Activated gamma-delta T cell treated with anti-CD3 and anti-CD28 coated beads, Interleukin-2, amount 50 U/mL, for 16 hours (primary cell): ENCODE data around the gene SCARB1.

Experiments used
- DNase-seq: peaks from one replicate; pipeline ENCODE4 v3.0.0-alpha.2; 2020; ENCODE audit warnings: low read depth

Gene SCARB1

GRCh38 chr12:124842800-124843510, 20.7 kb downstream of the SCARB1 start:
- no peak for DNase-seq

GRCh38 chr12:124842073-124842749, 21.5 kb downstream of the SCARB1 start:
- no peak for DNase-seq

DNA sequence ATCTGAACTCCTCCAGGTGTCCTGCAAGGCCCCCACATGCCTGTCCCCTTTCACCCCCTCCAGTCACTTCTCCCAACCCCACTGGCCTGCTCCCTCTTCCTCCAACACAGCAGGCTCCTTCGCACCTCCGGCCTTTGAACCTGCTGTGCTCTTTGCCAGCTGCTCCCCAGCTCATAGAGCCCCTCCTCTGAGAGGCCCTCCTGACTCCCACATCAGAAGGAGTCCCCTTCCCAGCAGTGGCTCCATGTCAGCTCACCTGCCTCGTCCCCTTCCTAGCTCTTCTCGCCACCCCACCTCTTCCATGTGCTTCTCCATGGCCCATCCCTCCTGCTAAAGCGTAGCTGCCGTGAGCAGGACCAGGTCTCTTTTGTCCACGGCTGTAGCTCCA, 22.1 kb downstream of the SCARB1 start:
- DNase-seq = no peak

GRCh38 chr12:124837958-124838803, 25.5 kb downstream of the SCARB1 start:
- DNase-seq = no peak

GRCh38 chr12:124837249-124837897, 26.3 kb downstream of the SCARB1 start:
- no peak for DNase-seq

GRCh38 chr12:124836759-124837158, 26.9 kb downstream of the SCARB1 start:
- no peak for DNase-seq

DNA sequence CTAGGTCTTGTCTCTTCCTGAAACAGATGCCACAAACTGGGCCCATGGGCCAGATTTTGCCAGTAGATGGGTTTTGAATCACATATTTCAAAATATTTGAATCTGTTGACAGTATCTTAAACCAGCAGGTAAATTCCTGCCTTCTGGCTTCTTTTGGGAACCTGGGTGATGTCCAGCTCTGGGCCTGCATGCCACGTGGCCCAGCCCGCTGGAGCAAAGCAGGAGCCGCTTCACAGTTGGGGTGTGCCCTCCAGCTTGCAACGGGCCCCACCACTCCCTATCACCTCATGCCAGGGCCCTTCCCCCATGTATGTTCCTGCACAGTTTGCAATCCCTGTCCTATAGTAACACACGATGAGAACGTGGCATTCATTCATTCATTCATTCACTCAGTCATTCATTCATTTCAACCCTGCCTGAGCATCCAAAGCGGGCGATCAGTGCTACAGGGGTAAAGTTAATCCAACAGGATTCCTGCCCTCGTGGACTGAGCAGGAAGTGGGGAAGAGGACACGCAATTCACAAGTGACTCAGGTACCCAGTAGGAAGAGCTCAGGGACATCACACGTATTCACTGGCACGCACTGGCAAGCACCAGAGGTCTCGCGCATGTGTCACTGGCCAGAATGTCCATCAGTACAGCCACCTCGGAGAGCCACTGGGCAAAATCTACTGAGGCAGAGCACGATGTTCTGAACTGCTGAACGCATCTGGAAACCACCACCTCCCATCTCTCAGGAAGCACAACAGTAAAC, 27.8 kb downstream of the SCARB1 start:
- no peak for DNase-seq

DNA sequence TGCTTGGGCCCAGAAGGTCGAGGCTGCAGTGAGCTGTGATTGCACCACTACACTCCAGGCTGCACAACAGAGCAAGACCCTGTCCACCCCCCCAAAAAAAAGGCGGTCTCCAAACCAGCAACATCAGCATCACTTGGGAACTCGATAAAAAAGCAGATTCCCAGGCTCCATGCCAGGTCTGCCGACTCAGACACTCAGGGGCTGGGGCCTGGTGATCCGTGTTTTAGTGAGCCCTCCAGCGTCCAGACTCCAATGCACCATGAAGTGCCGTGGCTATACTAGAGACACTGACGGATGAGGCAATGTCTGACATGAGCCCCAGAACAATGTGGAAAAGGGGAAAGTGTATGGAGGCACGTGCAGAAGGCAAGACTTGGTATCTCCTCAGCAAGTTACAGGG, 28.8 kb downstream of the SCARB1 start:
- no peak for DNase-seq

DNA sequence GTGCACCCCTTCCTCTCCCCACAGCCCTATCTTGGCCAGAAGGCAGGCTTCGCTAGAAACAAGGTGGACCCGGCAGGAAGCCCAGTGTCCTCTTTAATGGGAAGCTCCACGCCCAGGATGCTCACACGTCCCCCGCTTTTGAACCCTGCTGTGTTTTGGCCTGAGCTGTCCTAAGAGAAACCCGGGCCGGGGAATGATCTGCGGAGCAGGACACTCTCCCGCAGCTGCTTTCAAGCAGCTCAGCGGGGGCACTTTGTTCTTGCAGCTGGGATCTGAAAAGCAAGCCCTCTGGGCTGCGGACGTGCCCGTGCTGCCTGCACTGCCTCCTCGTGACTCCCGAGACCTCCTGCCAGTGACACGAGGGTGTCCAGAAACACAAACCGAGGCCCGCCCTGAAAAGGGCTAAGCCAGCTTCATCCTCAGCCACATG, 30.0 kb downstream of the SCARB1 start:
- DNase-seq = no peak

GRCh38 chr12:124832856-124833255, 30.8 kb downstream of the SCARB1 start:
- DNase-seq = no peak

DNA sequence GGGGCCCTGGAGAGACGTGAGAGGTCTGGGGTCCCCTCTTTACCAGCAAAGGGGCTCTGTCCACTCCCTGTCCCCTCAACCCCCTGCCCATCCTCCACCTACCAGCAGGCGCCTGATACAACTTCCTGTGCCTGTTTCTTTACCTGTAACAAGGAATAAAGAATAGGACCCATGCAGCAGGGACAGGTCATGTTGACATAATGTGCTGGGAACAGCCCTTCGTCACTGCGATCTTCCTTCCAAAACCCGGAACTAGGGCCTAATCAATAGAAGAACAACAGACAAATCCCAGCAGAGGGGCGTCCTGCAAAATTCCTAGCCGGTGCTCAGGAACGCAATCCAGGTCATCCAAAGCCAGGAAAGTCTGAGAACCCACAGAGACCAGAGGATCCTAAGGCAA, 32.1 kb downstream of the SCARB1 start:
- no peak for DNase-seq

DNA sequence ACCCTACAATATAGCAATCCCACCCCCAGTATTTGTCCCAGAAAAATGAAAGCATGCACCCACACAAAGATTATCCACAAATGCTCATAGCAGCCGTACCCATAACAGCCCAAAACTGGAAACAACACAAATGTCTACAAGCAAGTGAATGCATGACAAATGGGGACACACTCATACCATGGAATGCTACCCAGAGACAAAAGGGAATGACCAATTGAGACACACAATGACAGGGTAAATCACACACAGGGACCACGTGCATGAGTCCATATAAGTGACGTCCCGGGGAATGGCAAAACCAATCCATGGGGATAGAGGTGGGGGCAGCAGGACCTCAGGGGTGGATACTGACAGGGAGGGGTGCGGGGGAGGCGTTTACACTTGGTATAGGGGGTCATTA, 33.4 kb downstream of the SCARB1 start:
- no peak for DNase-seq

GRCh38 chr12:124829708-124830304, 33.9 kb downstream of the SCARB1 start:
- no peak for DNase-seq

- no peak for DNase-seq
These were observed 34.5 kb downstream of the SCARB1 start for GRCh38 chr12:124829008-124829707.

DNA sequence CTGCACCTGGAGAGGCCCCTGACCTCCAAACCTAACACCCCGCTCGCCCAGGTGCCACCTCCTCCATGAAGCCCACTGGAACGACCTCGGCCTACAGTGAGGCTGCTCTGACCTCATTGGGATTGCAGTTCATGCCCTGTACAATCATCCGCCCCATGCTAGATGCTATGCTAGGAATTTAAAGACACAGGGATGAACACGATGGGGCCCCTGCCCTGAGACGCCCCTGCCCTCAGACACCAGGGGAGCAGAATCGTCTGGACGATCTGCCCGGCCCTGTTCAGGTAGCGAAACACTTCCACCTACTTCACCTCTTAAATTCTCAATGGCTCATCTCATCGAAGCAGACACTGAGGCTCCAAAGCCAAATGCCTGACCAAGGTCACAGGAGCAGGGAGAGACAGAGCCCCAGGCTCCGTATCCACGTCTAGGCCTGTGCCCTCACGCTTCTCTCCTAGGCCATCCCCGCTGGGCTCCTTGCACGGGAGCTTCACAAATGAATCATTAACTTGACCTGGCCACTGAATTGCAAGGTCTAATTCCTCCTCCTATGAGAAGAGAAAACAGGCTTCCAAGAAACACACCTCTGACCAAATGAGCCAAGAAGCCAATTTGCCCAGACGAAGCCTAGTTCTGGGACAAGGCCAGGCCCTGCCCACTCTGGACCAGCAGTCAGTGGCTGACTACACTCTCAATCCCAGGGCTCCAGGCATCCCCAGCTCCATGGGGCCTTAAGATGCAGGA, 35.2 kb downstream of the SCARB1 start:
- DNase-seq = no peak

- DNase-seq = no peak
These were observed 36.0 kb downstream of the SCARB1 start for GRCh38 chr12:124827588-124828184.

GRCh38 chr12:124824195-124824594, 39.5 kb downstream of the SCARB1 start:
- DNase-seq = no peak

- DNase-seq = no peak
These were observed 40.2 kb downstream of the SCARB1 start for GRCh38 chr12:124823272-124823970.

DNA sequence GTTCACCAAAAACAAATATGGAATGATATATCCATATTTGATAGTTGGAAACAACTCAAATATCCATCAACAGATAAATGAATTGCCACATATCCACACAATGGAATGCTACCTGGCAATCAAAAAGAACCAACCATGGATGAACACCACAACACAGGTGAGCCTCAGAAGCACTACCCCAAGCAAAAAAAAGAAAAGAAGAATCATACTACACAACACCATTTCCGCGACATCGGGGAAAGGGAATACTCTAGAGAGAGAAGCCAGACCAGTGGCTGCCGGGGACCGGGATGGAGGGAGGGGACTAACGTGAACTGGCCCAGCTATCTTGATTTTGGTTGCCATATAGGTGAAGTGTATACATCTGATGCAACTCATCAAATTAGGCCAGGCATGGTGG, 41.4 kb downstream of the SCARB1 start:
- DNase-seq = no peak
